Endothelial cell of umbilical vein (primary cell): Measurements from ENCODE around the gene SERPINB10. TPM values are rescaled to one million over a fixed set of nuclear protein-coding genes. Genes with fewer than 3 reads are reported as not detected.

Experiments
- BruUV-seq: library from RNA; stranded (reverse); fragments of 400-500 nt; replicated peaks from 2 replicates; lab custom pipeline; 2021; lab: Mats Ljungman, UMichigan
- CTCF ChIA-PET: fragments of 300-600, 350-600 bp; sonication (Branson Sonifier 250); formaldehyde crosslinking; loops from one replicate; lab custom pipeline; 2021; ENCODE audit warnings: antibody characterized with exemption, inconsistent platforms; lab: Charles Lee
- POLR2A ChIA-PET: fragments of 300-600, 350-600 bp; sonication (Branson Sonifier 250); formaldehyde crosslinking; loops from one replicate; lab custom pipeline; 2021; ENCODE audit warnings: antibody characterized with exemption, inconsistent platforms; lab: Charles Lee
- DNase-seq: peaks from one replicate; pipeline ENCODE4 v3.0.0-alpha.2; 2011; ENCODE audit warnings: low read depth, low spot score
- FAIRE-seq: peaks from 2 replicates; lab custom pipeline; 2011; peaks lifted over from hg19 to GRCh38; lab: Jason Lieb, UNC
- H2AFZ ChIP-seq: 2 replicates; pipeline ENCODE4 v1.6.0; 2012; ENCODE audit warnings: low read depth, low read length, control low read depth, inconsistent platforms
- H3K27ac ChIP-seq: 2 replicates; pipeline ENCODE4 v1.5.1; 2011; ENCODE audit warnings: low read depth, mild to moderate bottlenecking, control low read depth, low read length, moderate library complexity; ENCODE audit not compliant: insufficient read depth
- H3K27me3 ChIP-seq, 2 experiments: 2 replicates each; pipeline versions ENCODE4 v1.6.0 to v1.6.1; 2011; ENCODE audit warnings: low read length in 2 of 2, mixed read lengths in 1 of 2; ENCODE audit not compliant: control insufficient read depth in 2 of 2, insufficient read depth in 2 of 2
- H3K36me3 ChIP-seq, 2 experiments: 2 replicates in 1 of 2; 3 replicates in 1 of 2; pipeline ENCODE4 v1.5.1; 2011; ENCODE audit warnings: low read length in 2 of 2, mild to moderate bottlenecking in 1 of 2, moderate library complexity in 1 of 2; ENCODE audit not compliant: control insufficient read depth in 2 of 2, insufficient read depth in 2 of 2; ENCODE audit errors: extremely low read depth in 1 of 2
- H3K4me1 ChIP-seq: 3 replicates; pipeline ENCODE4 v1.5.1; 2011; ENCODE audit warnings: mild to moderate bottlenecking, low read length; ENCODE audit not compliant: control insufficient read depth, insufficient read depth; ENCODE audit errors: extremely low read depth
- H3K4me2 ChIP-seq: 2 replicates; pipeline ENCODE4 v1.6.1; 2011; ENCODE audit warnings: low read length, control low read depth, mixed read lengths; ENCODE audit not compliant: insufficient read depth
- H3K4me3 ChIP-seq, 3 experiments: fragments of 200-600 bp in 1 of 3; sonication (generic), shearing (Covaris generic) in 1 of 3; replicated peaks in 1 of 3; 2 replicates each; pipeline ENCODE4 v1.5.1; 2011 to 2016; ENCODE audit warnings: control low read depth in 3 of 3, low read length in 3 of 3, mild to moderate bottlenecking in 2 of 3, inconsistent platforms in 1 of 3, low read depth in 1 of 3, moderate library complexity in 1 of 3; ENCODE audit not compliant: insufficient read depth in 1 of 3
- H3K79me2 ChIP-seq: 2 replicates; pipeline ENCODE4 v1.6.0; 2012; ENCODE audit warnings: low read length, inconsistent platforms; ENCODE audit not compliant: control insufficient read depth, insufficient read depth
- H3K9ac ChIP-seq: replicated peaks from 2 replicates; pipeline ENCODE3; 2011; ENCODE audit warnings: low read length, control low read depth; ENCODE audit not compliant: insufficient read depth; ENCODE audit errors: extremely low read depth
- H3K9me1 ChIP-seq: replicated peaks from 3 replicates; pipeline ENCODE4 v1.6.0; 2011; ENCODE audit warnings: mild to moderate bottlenecking, low read length; ENCODE audit not compliant: control insufficient read depth, insufficient read depth; ENCODE audit errors: extremely low read depth
- H3K9me3 ChIP-seq: replicated peaks from 2 replicates; pipeline ENCODE4 v1.5.1; 2012; ENCODE audit warnings: low read length, inconsistent platforms; ENCODE audit not compliant: control insufficient read depth, insufficient read depth
- H4K20me1 ChIP-seq: replicated peaks from 2 replicates; pipeline ENCODE3; 2011; ENCODE audit warnings: mild to moderate bottlenecking, low read length; ENCODE audit not compliant: control insufficient read depth, insufficient read depth; ENCODE audit errors: extremely low read depth
- EZH2 ChIP-seq: IDR thresholded peaks from 2 replicates; pipeline ENCODE4 v1.6.1; 2012; ENCODE audit warnings: borderline replicate concordance, low read depth, mild to moderate bottlenecking, moderate library complexity, low read length, inconsistent platforms; ENCODE audit not compliant: severe bottlenecking
- FOS ChIP-seq: IDR thresholded peaks from 2 replicates; pipeline ENCODE4 v1.6.1; 2011; ENCODE audit warnings: mild to moderate bottlenecking, low read length, moderate library complexity, borderline replicate concordance; ENCODE audit not compliant: insufficient read depth
- GATA2 ChIP-seq: IDR thresholded peaks from 2 replicates; pipeline ENCODE4 v1.7.0; 2011; ENCODE audit warnings: low read depth, mild to moderate bottlenecking, moderate library complexity, mixed read lengths, low read length; ENCODE audit not compliant: insufficient read length, insufficient read depth
- JUN ChIP-seq: IDR thresholded peaks from 2 replicates; pipeline ENCODE4 v1.6.1; 2011; ENCODE audit warnings: borderline replicate concordance, low read depth; ENCODE audit not compliant: insufficient read length, insufficient read depth
- MYC ChIP-seq: IDR thresholded peaks from one replicate; pipeline ENCODE4 v1.6.1; 2011; ENCODE audit warnings: mild to moderate bottlenecking, low read depth, low read length
- POLR2A ChIP-seq: IDR thresholded peaks from 2 replicates; pipeline ENCODE4 v1.6.1; 2012; ENCODE audit warnings: low read depth, mild to moderate bottlenecking, control low read depth, low read length
- POLR2AphosphoS5 ChIP-seq: IDR thresholded peaks from 2 replicates; pipeline ENCODE4 v1.6.1; 2012; ENCODE audit warnings: low read depth, mild to moderate bottlenecking, control low read depth, low read length, moderate library complexity; ENCODE audit not compliant: insufficient read depth
- dilution Hi-C: fragments of 300-500 bp; cut with MboI; formaldehyde crosslinking; loops from one replicate; pipeline ENCODE4 v1.15.0; 2019; ENCODE audit warnings: low sequenced_read_pairs; ENCODE audit not compliant: extremely low pct_ligation_motif_present
- intact Hi-C: fragments of 100-400 bp; cut with micrococcal nuclease; formaldehyde crosslinking; loops from one replicate; pipeline ENCODE4 v1.10.0; 2022
- polyA plus RNA-seq, 4 experiments: library from polyadenylated mRNA; depleted of rRNA in 3 of 4; stranded (reverse) in 3 of 4; unstranded in 1 of 4; fragments of >200 nt; gene quantifications; 2 replicates each; pipeline versions ENCODE4 v1.2.1 to v1.2.3, GENCODE V29; 2011 to 2012; ENCODE audit warnings: missing spikeins in 1 of 4
- total RNA-seq: library from RNA; stranded (reverse); gene quantifications from 2 replicates; pipeline ENCODE4 v1.2.3, GENCODE V29; 2021
- TF ChIP-seq, protein P1 (sequence below): IDR thresholded peaks from 2 replicates; pipeline ENCODE4 v1.6.1; 2011; ENCODE audit not compliant: insufficient read depth, insufficient read length
- TF ChIP-seq, protein P2 (sequence below), 2 donors: IDR thresholded peaks; 1 replicate in 1 of 2; 2 replicates in 1 of 2; pipeline ENCODE4 v1.5.1; 2011; ENCODE audit warnings: low read length in 2 of 2, mild to moderate bottlenecking in 2 of 2, moderate library complexity in 2 of 2, control low read depth in 1 of 2, inconsistent platforms in 1 of 2, low read depth in 1 of 2; ENCODE audit not compliant: insufficient read depth in 1 of 2; ENCODE audit errors: extremely low read depth in 1 of 2

SERPINB10 gene
- total and polyA plus RNA-seq, 2 donors (not counting 3 experiments of a cell fraction or from before 2014, with no cell fraction given): not detected

GRCh38 chr18:63887424-63887823 is 20.3 kb upstream of the SERPINB10 start, which contains the start of gene SERPINB2:
Gene SERPINB2, plus strand, starts transcription at chr18:63887705. Its CDS starts 3,740 bp downstream, at chr18:63891445.
- Histone ChIP-seq H3K9me3 (no peaks in the 10 kb centered on the region), H3K36me3 (no peaks in the 10 kb centered on the region), H3K9me1 (no peaks in the 10 kb centered on the region), H3K4me3 (peak within 1 kb of the TSS in 2 of 3 experiments; percentile 20 to 41), H3K9ac (no peak within 1 kb of the TSS), H3K79me2 (peaks cover 4% of the 10 kb centered on the region), H4K20me1 (no peaks in the 10 kb centered on the region), H3K4me2 (peak within 1 kb of the TSS; percentile 42), H3K4me1 (peaks cover 13% of the 10 kb centered on the region), H3K27ac (no peak within 1 kb of the TSS), H2AFZ (peak within 1 kb of the TSS; percentile 20), H3K27me3 (no peaks in the 10 kb centered on the region)
- DNase-seq: peak; percentile 29
- no peak for FAIRE-seq
- dilution Hi-C loops: no loop called here
- intact Hi-C loops: no loop called here
- ChIA-PET CTCF (interaction anchor here (1.1 kb wide), 1 partner anchor 76 kb away, joined by 3 read pairs; no protein-coding TSS in a partner anchor), POLR2A (no interaction called here)
- no TSS peak for BruUV-seq
- TF ChIP-seq FOS (no peak), POLR2A (no peak), EZH2 (no peak), POLR2AphosphoS5 (no peak), MYC (no peak), JUN (no peak), GATA2 (no peak)
- TF ChIP-seq, protein P1, sequence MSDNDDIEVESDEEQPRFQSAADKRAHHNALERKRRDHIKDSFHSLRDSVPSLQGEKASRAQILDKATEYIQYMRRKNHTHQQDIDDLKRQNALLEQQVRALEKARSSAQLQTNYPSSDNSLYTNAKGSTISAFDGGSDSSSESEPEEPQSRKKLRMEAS: no peak
- TF ChIP-seq, protein P2, sequence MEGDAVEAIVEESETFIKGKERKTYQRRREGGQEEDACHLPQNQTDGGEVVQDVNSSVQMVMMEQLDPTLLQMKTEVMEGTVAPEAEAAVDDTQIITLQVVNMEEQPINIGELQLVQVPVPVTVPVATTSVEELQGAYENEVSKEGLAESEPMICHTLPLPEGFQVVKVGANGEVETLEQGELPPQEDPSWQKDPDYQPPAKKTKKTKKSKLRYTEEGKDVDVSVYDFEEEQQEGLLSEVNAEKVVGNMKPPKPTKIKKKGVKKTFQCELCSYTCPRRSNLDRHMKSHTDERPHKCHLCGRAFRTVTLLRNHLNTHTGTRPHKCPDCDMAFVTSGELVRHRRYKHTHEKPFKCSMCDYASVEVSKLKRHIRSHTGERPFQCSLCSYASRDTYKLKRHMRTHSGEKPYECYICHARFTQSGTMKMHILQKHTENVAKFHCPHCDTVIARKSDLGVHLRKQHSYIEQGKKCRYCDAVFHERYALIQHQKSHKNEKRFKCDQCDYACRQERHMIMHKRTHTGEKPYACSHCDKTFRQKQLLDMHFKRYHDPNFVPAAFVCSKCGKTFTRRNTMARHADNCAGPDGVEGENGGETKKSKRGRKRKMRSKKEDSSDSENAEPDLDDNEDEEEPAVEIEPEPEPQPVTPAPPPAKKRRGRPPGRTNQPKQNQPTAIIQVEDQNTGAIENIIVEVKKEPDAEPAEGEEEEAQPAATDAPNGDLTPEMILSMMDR (IDR thresholded peaks at IDR 0.05; ENCODE audit: extremely low read depth in 1 of 2, insufficient read depth in 1 of 2, low read depth in 1 of 2, low read length in 2 of 2): no peak
